HG03097 (cell line): ENCODE results near the gene WDR27.
"Not testable (repeated sequence)": the region's sequence is repeated elsewhere in the genome, so short reads cannot be mapped to it uniquely, and the experiment has no call there.

ENCODE experiments used
- ATAC-seq: cut with Tn5 transposase; IDR thresholded peaks from one replicate; pipeline ENCODE4 v1.9.1; 2021; ENCODE audit not compliant: unreplicated experiment, low FRiP score

WDR27 gene

GRCh38 chr6:169619650-169620049 lies 82.2 kb downstream of the WDR27 start:
- no peak for ATAC-seq

GRCh38 chr6:169618526-169619490 lies 83.0 kb downstream of the WDR27 start:
- ATAC-seq = no peak

- ATAC-seq = no peak
Observed at GRCh38 chr6:169617562-169617961, 84.3 kb downstream of the WDR27 start.

GRCh38 chr6:169608609-169609008 lies 93.2 kb downstream of the WDR27 start:
- ATAC-seq = not testable (repeated sequence)

- ATAC-seq = no peak
Observed at GRCh38 chr6:169604076-169604475, 97.8 kb downstream of the WDR27 start.

GRCh38 chr6:169601129-169601528 lies 100.7 kb downstream of the WDR27 start:
- not testable (repeated sequence) for ATAC-seq

- no peak for ATAC-seq
Observed at GRCh38 chr6:169592558-169592957, 109.3 kb downstream of the WDR27 start.

GRCh38 chr6:169591616-169592015 lies 110.2 kb downstream of the WDR27 start:
- ATAC-seq = no peak

GRCh38 chr6:169590376-169590939 lies 111.4 kb downstream of the WDR27 start:
- ATAC-seq = no peak

GRCh38 chr6:169589699-169590257 lies 112.1 kb downstream of the WDR27 start:
- peak; percentile 41 for ATAC-seq

GRCh38 chr6:169589293-169589692 lies 112.5 kb downstream of the WDR27 start:
- ATAC-seq = peak; percentile 53

GRCh38 chr6:169587975-169588374 lies 113.9 kb downstream of the WDR27 start:
- no peak for ATAC-seq

- no peak for ATAC-seq
Observed at GRCh38 chr6:169583886-169584541, 117.8 kb downstream of the WDR27 start.

- ATAC-seq = no peak
Observed at GRCh38 chr6:169579407-169580111, 122.3 kb downstream of the WDR27 start.

- no peak for ATAC-seq
Observed at GRCh38 chr6:169577974-169578373, 123.9 kb downstream of the WDR27 start.

- ATAC-seq = no peak
Observed at GRCh38 chr6:169577236-169577635, 124.6 kb downstream of the WDR27 start.

GRCh38 chr6:169575821-169576220 lies 126.0 kb downstream of the WDR27 start:
- ATAC-seq = no peak

- no peak for ATAC-seq
Observed at GRCh38 chr6:169575365-169575764, 126.5 kb downstream of the WDR27 start.

- ATAC-seq = no peak
Observed at GRCh38 chr6:169574420-169574819, 127.4 kb downstream of the WDR27 start.

- no peak for ATAC-seq
Observed at GRCh38 chr6:169573883-169574282, 127.9 kb downstream of the WDR27 start.
